Common myeloid progenitor, CD34-positive (primary cell): ENCODE results near the gene COG7.

Source experiments
- CTCF ChIA-PET: fragments of 350-600 bp; sonication (Branson Sonifier 250); formaldehyde crosslinking; loops from one replicate; lab custom pipeline; 2021; ENCODE audit warnings: antibody characterized with exemption; lab: Charles Lee
- POLR2A ChIA-PET: fragments of 350-600 bp; sonication (Branson Sonifier 250); formaldehyde crosslinking; loops from one replicate; lab custom pipeline; 2021; ENCODE audit warnings: antibody characterized with exemption; lab: Charles Lee
- DNase-seq, 3 donors: peaks; one replicate each; pipeline versions ENCODE4 v3.0.0 to v3.0.0-alpha.2; 2013
- H3K27ac ChIP-seq, 2 experiments: 1 replicate in 1 of 2; 2 replicates in 1 of 2; pipeline ENCODE4 v1.7.0; 2013; ENCODE audit warnings: inconsistent platforms in 2 of 2, low read length in 2 of 2, mild to moderate bottlenecking in 2 of 2, low read depth in 1 of 2, moderate library complexity in 1 of 2; ENCODE audit not compliant: severe bottlenecking in 2 of 2, insufficient read depth in 1 of 2, poor library complexity in 1 of 2
- H3K27me3 ChIP-seq, 5 experiments: replicated peaks in 2 of 5; 1 replicate in 3 of 5; 2 replicates in 2 of 5; pipeline versions ENCODE4 v1.6.1 to v1.7.0; 2013; ENCODE audit warnings: low read length in 4 of 5, mild to moderate bottlenecking in 2 of 5, moderate library complexity in 2 of 5, inconsistent platforms in 1 of 5; ENCODE audit not compliant: insufficient read depth in 5 of 5, control insufficient read depth in 4 of 5
- H3K36me3 ChIP-seq, 4 experiments: 1 replicate in 2 of 4; 2 replicates in 2 of 4; pipeline versions ENCODE4 v1.6.1 to v1.7.0; 2013; ENCODE audit warnings: low read length in 3 of 4, control low read depth in 1 of 4, mild to moderate bottlenecking in 1 of 4; ENCODE audit not compliant: control insufficient read depth in 4 of 4, insufficient read depth in 4 of 4
- H3K4me1 ChIP-seq, 4 experiments: 1 replicate in 3 of 4; 2 replicates in 1 of 4; pipeline versions ENCODE4 v1.6.1 to v1.7.1; 2013; ENCODE audit warnings: low read length in 3 of 4, mild to moderate bottlenecking in 3 of 4, control low read depth in 1 of 4, inconsistent platforms in 1 of 4, moderate library complexity in 1 of 4; ENCODE audit not compliant: control insufficient read depth in 4 of 4, insufficient read depth in 4 of 4; ENCODE audit errors: control extremely low read depth in 1 of 4
- H3K4me3 ChIP-seq, 7 experiments: 1 replicate in 4 of 7; 2 replicates in 3 of 7; pipeline versions ENCODE4 v1.5.1 to v1.7.0; 2013; ENCODE audit warnings: mild to moderate bottlenecking in 7 of 7, low read length in 6 of 7, moderate library complexity in 6 of 7, inconsistent platforms in 2 of 7, low read depth in 2 of 7, control low read depth in 1 of 7; ENCODE audit not compliant: insufficient read depth in 4 of 7, control insufficient read depth in 1 of 7; ENCODE audit errors: extremely low read depth in 1 of 7
- H3K9me3 ChIP-seq, 5 experiments: 1 replicate in 4 of 5; 2 replicates in 1 of 5; pipeline versions ENCODE4 v1.6.1 to v1.7.1; 2013; ENCODE audit warnings: low read length in 4 of 5, mild to moderate bottlenecking in 2 of 5, inconsistent platforms in 1 of 5, low read depth in 1 of 5, moderate library complexity in 1 of 5; ENCODE audit not compliant: control insufficient read depth in 4 of 5, insufficient read depth in 2 of 5; ENCODE audit errors: control extremely low read depth in 1 of 5
- WGBS: methylation state at CpG from one replicate; pipeline ENCODE4 v1.1.5; 2013; ENCODE audit not compliant: insufficient coverage; 5-methylcytosine and 5-hydroxymethylcytosine counted together

Gene COG7

GRCh38 chr16:23375643-23376042 lies 77.3 kb downstream of the COG7 start:
- no peaks in the 10 kb centered on the region for H3K36me3 ChIP-seq
- H3K27ac ChIP-seq: no peak overlapping the region
- DNase-seq: no peak
- H3K27me3 ChIP-seq: no peaks in the 10 kb centered on the region
- ChIA-PET CTCF (no interaction called here), POLR2A (no interaction called here)
- no peak overlapping the region for H3K4me3 ChIP-seq
- no peaks in the 10 kb centered on the region for H3K9me3 ChIP-seq
- WGBS: 91% methylated on average over 7 of the region's 7 CpGs
- H3K4me1 ChIP-seq: no peaks in the 10 kb centered on the region

- Histone ChIP-seq H3K36me3 (no peaks in the 10 kb centered on the region), H3K9me3 (no peaks in the 10 kb centered on the region), H3K27me3 (no peaks in the 10 kb centered on the region), H3K4me3 (no peak overlapping the region), H3K4me1 (no peaks in the 10 kb centered on the region), H3K27ac (no peak overlapping the region)
- WGBS: 80% methylated on average over 17 of the region's 17 CpGs
- no peak for DNase-seq
- CTCF ChIA-PET: no interaction called here
- POLR2A ChIA-PET: no interaction called here
Observed at GRCh38 chr16:23374721-23375510, 78.1 kb downstream of the COG7 start.

GRCh38 chr16:23373436-23374219 lies 79.4 kb downstream of the COG7 start:
- POLR2A ChIA-PET: no interaction called here

GRCh38 chr16:23371368-23371767 lies 81.6 kb downstream of the COG7 start:
- H3K27me3 ChIP-seq: peaks cover 0 to 4% (median 0%) of the 10 kb centered on the region in 5 experiments
- no peaks in the 10 kb centered on the region for H3K36me3 ChIP-seq
- no peaks in the 10 kb centered on the region for H3K4me1 ChIP-seq
- no peaks in the 10 kb centered on the region for H3K9me3 ChIP-seq
- DNase-seq: no peak
- 92% methylated on average over 7 of the region's 9 CpGs for WGBS
- no peak overlapping the region for H3K27ac ChIP-seq
- ChIA-PET CTCF (no interaction called here), POLR2A (interaction anchor here (0.6 kb wide), 1 partner anchor 51 kb away, joined by 3 read pairs; no protein-coding TSS in a partner anchor)
- no peak overlapping the region for H3K4me3 ChIP-seq

More at GRCh38 chr16:23373436-23374219, 79.4 kb downstream of the COG7 start:
- Histone ChIP-seq H3K4me3 (no peak overlapping the region), H3K27me3 (peaks cover 0 to 4% (median 0%) of the 10 kb centered on the region in 5 experiments), H3K4me1 (no peaks in the 10 kb centered on the region), H3K9me3 (no peaks in the 10 kb centered on the region), H3K36me3 (no peaks in the 10 kb centered on the region), H3K27ac (no peak overlapping the region)
- CTCF ChIA-PET: no interaction called here
- 91% methylated on average over 11 of the region's 13 CpGs for WGBS
- DNase-seq: no peak

- POLR2A ChIA-PET: interaction anchor here (0.9 kb wide), 1 partner anchor 17 kb away, joined by 3 read pairs; no protein-coding TSS in a partner anchor
- DNase-seq: no peak
- Histone ChIP-seq H3K27me3 (peaks cover 0 to 6% (median 0%) of the 10 kb centered on the region in 5 experiments), H3K4me1 (peaks cover 0 to 5% (median 0%) of the 10 kb centered on the region in 4 experiments), H3K9me3 (no peaks in the 10 kb centered on the region), H3K36me3 (no peaks in the 10 kb centered on the region), H3K4me3 (no peak overlapping the region), H3K27ac (no peak overlapping the region)
- CTCF ChIA-PET: no interaction called here
- 72% methylated on average over 3 of the region's 7 CpGs for WGBS
Observed at GRCh38 chr16:23369416-23369815, 83.6 kb downstream of the COG7 start.

- ChIA-PET CTCF (no interaction called here), POLR2A (interaction anchor here (0.9 kb wide), 1 partner anchor 18 kb away, joined by 3 read pairs; no protein-coding TSS in a partner anchor)
- H3K36me3 ChIP-seq: no peaks in the 10 kb centered on the region
- DNase-seq: no peak
- no peak overlapping the region for H3K27ac ChIP-seq
- peaks cover 0 to 6% (median 0%) of the 10 kb centered on the region in 5 experiments for H3K27me3 ChIP-seq
- WGBS: 89% methylated on average over 4 of the region's 5 CpGs
- H3K4me1 ChIP-seq: peaks cover 0 to 5% (median 0%) of the 10 kb centered on the region in 4 experiments
- no peak overlapping the region for H3K4me3 ChIP-seq
- H3K9me3 ChIP-seq: no peaks in the 10 kb centered on the region
Observed at GRCh38 chr16:23368469-23368868, 84.5 kb downstream of the COG7 start.

GRCh38 chr16:23367988-23368387 lies 85.0 kb downstream of the COG7 start:
- Histone ChIP-seq H3K27me3 (peaks cover 0 to 6% (median 0%) of the 10 kb centered on the region in 5 experiments), H3K4me3 (no peak overlapping the region), H3K36me3 (no peaks in the 10 kb centered on the region), H3K9me3 (no peaks in the 10 kb centered on the region), H3K27ac (no peak overlapping the region), H3K4me1 (peaks cover 0 to 5% (median 0%) of the 10 kb centered on the region in 4 experiments)
- DNase-seq: no peak
- 96% methylated on average over 8 of the region's 8 CpGs for WGBS
- ChIA-PET POLR2A (no interaction called here), CTCF (no interaction called here)
